ENCODE results near the gene HLTF. TPM values are rescaled to one million over a fixed set of nuclear protein-coding genes. Genes with fewer than 3 reads are reported as not detected.

Gene HLTF
- total RNA-seq, 1 experiment from 2014 or later = 73.4 TPM

DNA sequence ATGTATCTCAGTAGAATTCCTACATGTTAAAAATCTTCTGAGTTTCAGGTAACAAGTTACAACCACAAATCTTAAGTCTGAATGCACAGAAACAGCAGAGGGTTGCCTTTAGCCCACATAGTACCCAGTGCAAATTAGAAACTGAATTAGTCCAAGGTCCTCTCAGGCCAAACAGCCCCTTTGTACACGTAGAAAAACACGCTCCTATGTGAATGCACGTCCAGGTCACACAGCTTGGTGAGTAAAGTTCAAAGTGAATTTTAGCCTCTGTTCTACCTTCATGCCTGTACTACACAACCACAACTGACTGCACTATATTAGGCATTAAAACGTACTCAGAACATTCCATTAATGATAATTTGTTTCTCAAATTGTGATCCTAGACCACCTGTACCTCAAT lies 48.6 kb downstream of the HLTF start:
- intact Hi-C loops (cut with micrococcal nuclease) = no loop called here
- Histone ChIP-seq H2AFZ (ENCODE audit: low read depth, low read length, poor library complexity, severe bottlenecking) (no peak overlapping the region), H3K9me2 (ENCODE audit: insufficient read depth) (no peaks in the 10 kb centered on the region), H3K79me2 (ENCODE audit: insufficient read depth, low read length) (no peaks in the 10 kb centered on the region), H3K9me3 (ENCODE audit: control insufficient read depth in 1 of 2, insufficient read depth in 1 of 2, low read depth in 1 of 2, low read length in 2 of 2) (no peaks in the 10 kb centered on the region), H3K27ac (ENCODE audit: low read depth, low read length) (no peak overlapping the region), H4K20me1 (ENCODE audit: insufficient read depth) (no peaks in the 10 kb centered on the region; the same call in 1 of the 2 replicates), H3K4me3 (replicated peaks in 1 of 2; ENCODE audit: low read depth in 1 of 2, low read length in 2 of 2) (no peak overlapping the region), H3K36me3 (ENCODE audit: control insufficient read depth in 1 of 2, insufficient read depth in 2 of 2, low read length in 2 of 2) (peaks cover 13 to 55% of the 10 kb centered on the region in 2 experiments; a peak in 3 of 4 replicates), H3K27me3 (ENCODE audit: insufficient read depth, low read length) (no peaks in the 10 kb centered on the region), H3K9ac (ENCODE audit: low read length) (no peak overlapping the region), H3K4me2 (ENCODE audit: low read length) (no peak overlapping the region), H3K4me1 (ENCODE audit: control insufficient read depth in 1 of 2, insufficient read depth in 2 of 2, low read length in 2 of 2) (no peaks in the 10 kb centered on the region)
- RAD21 ChIA-PET (ENCODE audit: low non-redundant PET in 1 of 2, low total read pairs in 2 of 2, uncharacterized antibody in 2 of 2, unreplicated experiment in 2 of 2) = no interaction called here
- POLR2A ChIA-PET = no interaction called here
- no peak for DNase-seq (ENCODE audit: low read depth, low spot score)
- TF ChIP-seq EGR1 (IDR thresholded peaks at IDR 0.05; ENCODE audit: low read depth) = no peak
- TF ChIP-seq SIN3A (IDR thresholded peaks at IDR 0.05; ENCODE audit: low read depth) = no peak
- TF ChIP-seq RAD21 (IDR thresholded peaks at IDR 0.05; ENCODE audit: low read depth) = no peak
- TF ChIP-seq TCF7L2 (IDR thresholded peaks at IDR 0.05; ENCODE audit: borderline replicate concordance, extremely low read depth, insufficient read depth, insufficient read length) = no peak
- TF ChIP-seq EZH2 (IDR thresholded peaks at IDR 0.05) = no peak
- TF ChIP-seq EZH2phosphoT487 (IDR thresholded peaks at IDR 0.05; ENCODE audit: borderline replicate concordance) = no peak
- TF ChIP-seq, protein P1, sequence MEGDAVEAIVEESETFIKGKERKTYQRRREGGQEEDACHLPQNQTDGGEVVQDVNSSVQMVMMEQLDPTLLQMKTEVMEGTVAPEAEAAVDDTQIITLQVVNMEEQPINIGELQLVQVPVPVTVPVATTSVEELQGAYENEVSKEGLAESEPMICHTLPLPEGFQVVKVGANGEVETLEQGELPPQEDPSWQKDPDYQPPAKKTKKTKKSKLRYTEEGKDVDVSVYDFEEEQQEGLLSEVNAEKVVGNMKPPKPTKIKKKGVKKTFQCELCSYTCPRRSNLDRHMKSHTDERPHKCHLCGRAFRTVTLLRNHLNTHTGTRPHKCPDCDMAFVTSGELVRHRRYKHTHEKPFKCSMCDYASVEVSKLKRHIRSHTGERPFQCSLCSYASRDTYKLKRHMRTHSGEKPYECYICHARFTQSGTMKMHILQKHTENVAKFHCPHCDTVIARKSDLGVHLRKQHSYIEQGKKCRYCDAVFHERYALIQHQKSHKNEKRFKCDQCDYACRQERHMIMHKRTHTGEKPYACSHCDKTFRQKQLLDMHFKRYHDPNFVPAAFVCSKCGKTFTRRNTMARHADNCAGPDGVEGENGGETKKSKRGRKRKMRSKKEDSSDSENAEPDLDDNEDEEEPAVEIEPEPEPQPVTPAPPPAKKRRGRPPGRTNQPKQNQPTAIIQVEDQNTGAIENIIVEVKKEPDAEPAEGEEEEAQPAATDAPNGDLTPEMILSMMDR (IDR thresholded peaks at IDR 0.05 in 2 of 3, conservative IDR thresholded peaks at IDR 0.05 in 1 of 3; ENCODE audit: borderline replicate concordance in 1 of 3, insufficient read depth in 1 of 3, low read depth in 2 of 3, low read length in 2 of 3) = no peak
- TF ChIP-seq, protein P2, sequence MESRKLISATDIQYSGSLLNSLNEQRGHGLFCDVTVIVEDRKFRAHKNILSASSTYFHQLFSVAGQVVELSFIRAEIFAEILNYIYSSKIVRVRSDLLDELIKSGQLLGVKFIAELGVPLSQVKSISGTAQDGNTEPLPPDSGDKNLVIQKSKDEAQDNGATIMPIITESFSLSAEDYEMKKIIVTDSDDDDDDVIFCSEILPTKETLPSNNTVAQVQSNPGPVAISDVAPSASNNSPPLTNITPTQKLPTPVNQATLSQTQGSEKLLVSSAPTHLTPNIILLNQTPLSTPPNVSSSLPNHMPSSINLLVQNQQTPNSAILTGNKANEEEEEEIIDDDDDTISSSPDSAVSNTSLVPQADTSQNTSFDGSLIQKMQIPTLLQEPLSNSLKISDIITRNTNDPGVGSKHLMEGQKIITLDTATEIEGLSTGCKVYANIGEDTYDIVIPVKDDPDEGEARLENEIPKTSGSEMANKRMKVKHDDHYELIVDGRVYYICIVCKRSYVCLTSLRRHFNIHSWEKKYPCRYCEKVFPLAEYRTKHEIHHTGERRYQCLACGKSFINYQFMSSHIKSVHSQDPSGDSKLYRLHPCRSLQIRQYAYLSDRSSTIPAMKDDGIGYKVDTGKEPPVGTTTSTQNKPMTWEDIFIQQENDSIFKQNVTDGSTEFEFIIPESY (IDR thresholded peaks at IDR 0.05; ENCODE audit: extremely low read depth, insufficient replicate concordance, low read length) = no peak
- TF ChIP-seq, protein P3, sequence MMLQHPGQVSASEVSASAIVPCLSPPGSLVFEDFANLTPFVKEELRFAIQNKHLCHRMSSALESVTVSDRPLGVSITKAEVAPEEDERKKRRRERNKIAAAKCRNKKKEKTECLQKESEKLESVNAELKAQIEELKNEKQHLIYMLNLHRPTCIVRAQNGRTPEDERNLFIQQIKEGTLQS (IDR thresholded peaks at IDR 0.05) = no peak
- TF ChIP-seq, protein P4, sequence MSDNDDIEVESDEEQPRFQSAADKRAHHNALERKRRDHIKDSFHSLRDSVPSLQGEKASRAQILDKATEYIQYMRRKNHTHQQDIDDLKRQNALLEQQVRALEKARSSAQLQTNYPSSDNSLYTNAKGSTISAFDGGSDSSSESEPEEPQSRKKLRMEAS (IDR thresholded peaks at IDR 0.05) = no peak
- no peak for TF ChIP-seq POLR2AphosphoS5 (IDR thresholded peaks at IDR 0.05; ENCODE audit: low read depth, low read length)
- no peak for TF ChIP-seq ZFX (IDR thresholded peaks at IDR 0.05)
- no peak for TF ChIP-seq CEBPB (IDR thresholded peaks at IDR 0.05; ENCODE audit: low read depth)
- no peak for TF ChIP-seq CBX3 (IDR thresholded peaks at IDR 0.05; ENCODE audit: low read depth)
- TF ChIP-seq ELF1 (IDR thresholded peaks at IDR 0.05; ENCODE audit: borderline replicate concordance, low read depth) = no peak
- no peak for TF ChIP-seq FOSL1 (IDR thresholded peaks at IDR 0.05; ENCODE audit: low read depth)
- TF ChIP-seq SP1 (IDR thresholded peaks at IDR 0.05; ENCODE audit: low read depth) = no peak
- no peak for TF ChIP-seq YY1 (IDR thresholded peaks at IDR 0.05; ENCODE audit: extremely low read depth, insufficient replicate concordance, low read depth, low read length)
- no TSS peak for BruUV-seq (replicated peaks)
- CTCF ChIA-PET = no interaction called here
- ATAC-seq = no peak

Measured in HCT116 (cell line).